GM12878 (cell line): ENCODE data around the gene SLC34A3. TPM values are rescaled to one million over a fixed set of nuclear protein-coding genes. Genes with fewer than 3 reads are reported as not detected.

Experiments used
- ATAC-seq: fragments of 200-7000 bp; cut with Tn5 transposase; 3 replicates; pipeline ENCODE4 v1.9.1; 2020; ENCODE audit warnings: mild to moderate bottlenecking, moderate library complexity
- BruUV-seq: library from RNA; stranded (reverse); fragments of 400-500 nt; replicated peaks from 2 replicates; lab custom pipeline; 2021; lab: Mats Ljungman, UMichigan
- CTCF ChIA-PET: fragments of 300-600 bp; sonication (Branson Sonifier 250); formaldehyde crosslinking; extraction: SDS; loops from one replicate; lab custom pipeline; 2021; ENCODE audit warnings: inconsistent platforms; lab: Yijun Ruan, JAX
- POLR2A ChIA-PET: fragments of 350-600 bp; formaldehyde crosslinking; extraction: SDS; loops from one replicate; lab custom pipeline; 2021; ENCODE audit warnings: inconsistent platforms; lab: Charles Lee
- RAD21 ChIA-PET: fragments of 300-600 bp; sonication (Branson Sonifier 250); formaldehyde crosslinking; loops from one replicate; lab custom pipeline; 2023; ENCODE audit warnings: antibody characterized with exemption; ENCODE audit not compliant: unreplicated experiment; lab: Charles Lee
- SMC1A ChIA-PET: fragments of 300-600 bp; sonication (Branson Sonifier 250); formaldehyde crosslinking; loops from one replicate; lab custom pipeline; 2023; ENCODE audit not compliant: unreplicated experiment, uncharacterized antibody; lab: Charles Lee
- DNase-seq: peaks from one replicate; pipeline ENCODE4 v3.0.0-alpha.2; 2011; ENCODE audit warnings: low read depth, low spot score
- FAIRE-seq: peaks from 3 replicates; lab custom pipeline; 2011; peaks lifted over from hg19 to GRCh38; lab: Jason Lieb, UNC
- H2AFZ ChIP-seq: 2 replicates; pipeline ENCODE4 v1.6.0; 2011; ENCODE audit warnings: low read depth, low read length, control low read depth; ENCODE audit not compliant: control insufficient read depth
- H3K27ac ChIP-seq: 2 replicates; pipeline ENCODE4 v1.5.1; 2011; ENCODE audit warnings: control low read depth; ENCODE audit not compliant: control insufficient read depth, insufficient read depth
- H3K27me3 ChIP-seq, 2 experiments: replicated peaks in 1 of 2; 2 replicates each; pipeline versions ENCODE4 v1.6.0 to v1.6.1; 2011; ENCODE audit warnings: low read length in 1 of 2; ENCODE audit not compliant: control insufficient read depth in 2 of 2, insufficient read depth in 2 of 2
- H3K36me3 ChIP-seq, 2 experiments: 2 replicates each; pipeline ENCODE4 v1.5.1; 2011; ENCODE audit warnings: low read length in 1 of 2; ENCODE audit not compliant: control insufficient read depth in 2 of 2, insufficient read depth in 2 of 2
- H3K4me1 ChIP-seq: 2 replicates; pipeline ENCODE4 v1.6.1; 2011; ENCODE audit warnings: mild to moderate bottlenecking, low read length, moderate library complexity, mixed read lengths; ENCODE audit not compliant: control insufficient read depth, insufficient read depth
- H3K4me2 ChIP-seq: 2 replicates; pipeline ENCODE4 v1.6.0; 2011; ENCODE audit warnings: control low read depth; ENCODE audit not compliant: control insufficient read depth, insufficient read depth
- H3K4me3 ChIP-seq: fragments of 200-600 bp; sonication (generic); 2 replicates; pipeline ENCODE4 v1.5.1; 2016
- H3K79me2 ChIP-seq: 2 replicates; pipeline ENCODE4 v1.6.0; 2011; ENCODE audit warnings: low read length; ENCODE audit not compliant: control insufficient read depth, insufficient read depth
- H3K9ac ChIP-seq: 2 replicates; pipeline ENCODE4 v1.8.0; 2011; ENCODE audit warnings: low read length, control low read depth, mixed read lengths; ENCODE audit not compliant: control insufficient read depth, insufficient read depth
- H3K9me3 ChIP-seq: replicated peaks from 3 replicates; pipeline ENCODE4 v1.5.1; 2011; ENCODE audit warnings: mild to moderate bottlenecking, low read length; ENCODE audit not compliant: control insufficient read depth, insufficient read depth
- H4K20me1 ChIP-seq: 2 replicates; pipeline ENCODE4 v1.6.0; 2011; ENCODE audit not compliant: control insufficient read depth, insufficient read depth
- EGR1 ChIP-seq, 2 experiments: IDR thresholded peaks; 1 replicate in 1 of 2; 2 replicates in 1 of 2; pipeline ENCODE4 v1.6.1; 2011 to 2012; ENCODE audit warnings: low read depth in 2 of 2, low read length in 2 of 2, borderline replicate concordance in 1 of 2, mild to moderate bottlenecking in 1 of 2, moderate library complexity in 1 of 2
- HCFC1 ChIP-seq: fragments of 150-350 bp; IDR thresholded peaks from 2 replicates; pipeline ENCODE4 v1.6.1; 2014; ENCODE audit warnings: low read length
- HDGF ChIP-seq: fragments of 450-650 bp; IDR thresholded peaks from 2 replicates; pipeline ENCODE4 v1.6.1; 2016; ENCODE audit warnings: antibody characterized with exemption
- MLLT1 ChIP-seq: fragments of 450-650 bp; IDR thresholded peaks from 2 replicates; pipeline ENCODE4 v1.6.1; 2016; ENCODE audit warnings: mild to moderate bottlenecking
- PKNOX1 ChIP-seq: fragments of 450-650 bp; IDR thresholded peaks from 2 replicates; pipeline ENCODE4 v1.6.1; 2016; ENCODE audit warnings: mild to moderate bottlenecking
- SP1 ChIP-seq: IDR thresholded peaks from one replicate; pipeline ENCODE4 v1.6.1; 2011; ENCODE audit warnings: low read depth, low read length
- WGBS: methylation state at CpG from one replicate; pipeline ENCODE4 v1.1.6; 2016; ENCODE audit warnings: low lambda C conversion rate; ENCODE audit not compliant: insufficient replicate concordance, insufficient coverage; ENCODE audit errors: missing lambda C conversion rate; 5-methylcytosine and 5-hydroxymethylcytosine counted together
- in situ Hi-C: fragments of 300-500 bp; cut with MboI; formaldehyde crosslinking; loops from 9 replicates; pipeline ENCODE4 v1.14.3; 2018; ENCODE audit warnings: mixed read lengths
- intact Hi-C: fragments of 100-400 bp; cut with micrococcal nuclease; formaldehyde crosslinking; loops from one replicate; pipeline ENCODE4 v1.14.2; 2022; ENCODE audit not compliant: unreplicated experiment
- polyA plus RNA-seq, 11 experiments: library from polyadenylated mRNA; depleted of rRNA in 4 of 11; unstranded in 6 of 11; stranded (reverse) in 5 of 11; fragments of >200 nt; fragmentation: Nextera tagmentation in 4 of 11; fragmentation: Illumina TruSeq in 1 of 11; extraction: Ambion mirVana in 4 of 11; extraction: Trizol in 1 of 11; gene quantifications; 1 replicate in 1 of 11; 2 replicates in 10 of 11; pipeline versions ENCODE4 v1.2.1 to v1.2.3, GENCODE V29; 2011 to 2016; ENCODE audit warnings: inconsistent platforms in 2 of 11, missing spikeins in 2 of 11, low read depth in 1 of 11
- total RNA-seq, 4 experiments: library from RNA; depleted of rRNA in 3 of 4; stranded (reverse); fragments of >200 nt in 3 of 4; fragmentation: Illumina TruSeq in 1 of 4; extraction: Trizol in 1 of 4; gene quantifications; 2 replicates each; pipeline versions ENCODE4 v1.2.1 to v1.2.3, GENCODE V29; 2013 to 2021

Gene SLC34A3
- total and polyA plus RNA-seq, 10 of the 15 experiments (the other 5 are each of a cell fraction or from before 2014, with no cell fraction given), result not detected

GRCh38 chr9:137188086-137188489 lies 42.6 kb upstream of the SLC34A3 start:
- Histone ChIP-seq H3K4me1 (peaks cover 22% of the 10 kb centered on the region), H3K36me3 (peaks cover 6 to 21% of the 10 kb centered on the region in 2 experiments), H3K9me3 (no peaks in the 10 kb centered on the region), H3K9ac (peak overlapping the region; percentile 80), H4K20me1 (peaks cover 7% of the 10 kb centered on the region; the same call in 1 of the 2 replicates), H3K27me3 (no peaks in the 10 kb centered on the region), H2AFZ (peak overlapping the region; percentile 87), H3K79me2 (peaks cover 35% of the 10 kb centered on the region), H3K4me2 (peak overlapping the region; percentile 93), H3K4me3 (peak overlapping the region; percentile 99), H3K27ac (peak overlapping the region; percentile 77)
- ChIA-PET RAD21 (interaction anchor here (0.8 to 3.6 kb wide), 12 partner anchors 8 to 161 kb away, joined by 3 to 23 read pairs (median 5); partner anchors contain the start of genes RNF208 and TPRN), CTCF (interaction anchor here (0.5 to 2.7 kb wide), 8 partner anchors 11 to 222 kb away, joined by 3 to 21 read pairs (median 8); partner anchors contain the start of genes CYSRT1, RNF208, RNF224 and TPRN), SMC1A (interaction anchor here (1.0 to 2.5 kb wide), 6 partner anchors 10 to 240 kb away, joined by 4 to 13 read pairs (median 5); no protein-coding TSS in a partner anchor), POLR2A (interaction anchor here (0.5 to 4.6 kb wide), 8 partner anchors 19 to 102 kb away, joined by 3 to 22 read pairs (median 6); partner anchors contain the start of genes CYSRT1, LRRC26 and RNF208)
- BruUV-seq, result TSS peak; percentile 88
- in situ Hi-C loops (no loop called here), intact Hi-C loops (loop anchor here (5.0 kb wide), 2 partner anchors 34 to 61 kb away; partner anchors contain the start of gene RNF208)
- TF ChIP-seq EGR1 (IDR thresholded peaks at IDR 0.05; ENCODE audit: borderline replicate concordance in 1 of 2, low read depth in 2 of 2, low read length in 2 of 2), result no peak
- peak; percentile 48; the same call in 1 of the 2 replicates for TF ChIP-seq HDGF
- no peak for TF ChIP-seq SP1
- no peak for TF ChIP-seq HCFC1
- TF ChIP-seq MLLT1, result peak; percentile 47; the same call in 1 of the 2 replicates
- peak; percentile 69 for TF ChIP-seq PKNOX1
- WGBS, result 6% methylated on average over 23 of the region's 31 CpGs
- no peak for DNase-seq
- no peak for FAIRE-seq
- ATAC-seq, result peak; percentile 27
